AG10803 (cell line): ENCODE results near the gene GLP1R.

Source experiments
- DNase-seq: peaks from one replicate; pipeline ENCODE4 v3.0.0; 2010; ENCODE audit warnings: low read depth
- H3K4me3 ChIP-seq: 2 replicates; pipeline ENCODE4 v1.5.1; 2011; ENCODE audit warnings: mild to moderate bottlenecking, low read length, control low read depth
- CTCF ChIP-seq: conservative IDR thresholded peaks from 2 replicates; pipeline ENCODE4 v1.5.1; 2011; ENCODE audit warnings: mild to moderate bottlenecking, low read length, control low read depth, inconsistent platforms

The GLP1R gene

GRCh38 chr6:39057251-39058155 lies 8.9 kb downstream of the GLP1R start:
- no peak for DNase-seq
- no peak overlapping the region for H3K4me3 ChIP-seq
- no peak for TF ChIP-seq CTCF

- DNase-seq, result no peak
- H3K4me3 ChIP-seq, result no peak overlapping the region
- TF ChIP-seq CTCF, result no peak
Observed at GRCh38 chr6:39058471-39059147, 10.0 kb downstream of the GLP1R start.

GRCh38 chr6:39059496-39060310 lies 11.1 kb downstream of the GLP1R start:
- no peak for DNase-seq
- no peak for TF ChIP-seq CTCF
- H3K4me3 ChIP-seq, result no peak overlapping the region

- no peak overlapping the region for H3K4me3 ChIP-seq
- TF ChIP-seq CTCF, result no peak
- DNase-seq, result no peak
Observed at GRCh38 chr6:39060467-39061160, 12.0 kb downstream of the GLP1R start.

- TF ChIP-seq CTCF, result no peak
- no peak for DNase-seq
Observed at GRCh38 chr6:39061182-39061581, 12.6 kb downstream of the GLP1R start.

GRCh38 chr6:39061588-39061987 lies 13.0 kb downstream of the GLP1R start:
- no peak for DNase-seq

More at GRCh38 chr6:39061182-39061581, 12.6 kb downstream of the GLP1R start:
- no peak overlapping the region for H3K4me3 ChIP-seq

More at GRCh38 chr6:39061588-39061987, 13.0 kb downstream of the GLP1R start:
- no peak overlapping the region for H3K4me3 ChIP-seq
- TF ChIP-seq CTCF, result no peak
